Measurements from ENCODE around the gene ILDR2.

Gene ILDR2

GRCh38 chr1:166960858-166961474 lies 14.4 kb downstream of the ILDR2 start:
- H3F3A ChIP-seq (ENCODE audit: low read depth), result no peaks in the 10 kb centered on the region
- H4K20me1 ChIP-seq (ENCODE audit: insufficient read depth, low read length, poor library complexity, severe bottlenecking), result no peaks in the 10 kb centered on the region
- H3K9me2 ChIP-seq (replicated peaks; ENCODE audit: low read depth, low read length), result no peaks in the 10 kb centered on the region
- no peak overlapping the region for H2AFZ ChIP-seq (ENCODE audit: low read length)
- H3K36me3 ChIP-seq (ENCODE audit: insufficient read depth, low read length), result peaks cover 4% of the 10 kb centered on the region; the same call in 1 of the 2 replicates
- no peaks in the 10 kb centered on the region for H3K79me2 ChIP-seq (ENCODE audit: insufficient read depth, low read length)
- no peak for TF ChIP-seq EZH2phosphoT487 (IDR thresholded peaks at IDR 0.05; ENCODE audit: borderline replicate concordance)
- no peak for TF ChIP-seq CTCF (conservative IDR thresholded peaks at IDR 0.05; ENCODE audit: low read length)
- H3K9ac ChIP-seq (ENCODE audit: low read depth, low read length, poor library complexity, severe bottlenecking), result no peak overlapping the region
- peaks cover 30% of the 10 kb centered on the region for H3K4me1 ChIP-seq (ENCODE audit: insufficient read depth, low read length, poor library complexity, severe bottlenecking)
- H3K4me2 ChIP-seq (ENCODE audit: low read depth, low read length, poor library complexity, severe bottlenecking), result no peak overlapping the region
- no peak overlapping the region for H3K4me3 ChIP-seq (ENCODE audit: low read length, poor library complexity, severe bottlenecking)
- no peaks in the 10 kb centered on the region for H3K27me3 ChIP-seq (ENCODE audit: insufficient read depth, low read length, poor library complexity, severe bottlenecking)
- H3K9me3 ChIP-seq (ENCODE audit: insufficient read depth, low read depth, low read length), result no peaks in the 10 kb centered on the region

- H3K4me2 ChIP-seq (ENCODE audit: low read depth, low read length, poor library complexity, severe bottlenecking), result no peak overlapping the region
- H4K20me1 ChIP-seq (ENCODE audit: insufficient read depth, low read length, poor library complexity, severe bottlenecking), result no peaks in the 10 kb centered on the region
- H3K4me3 ChIP-seq (ENCODE audit: low read length, poor library complexity, severe bottlenecking), result no peak overlapping the region
- H3K9ac ChIP-seq (ENCODE audit: low read depth, low read length, poor library complexity, severe bottlenecking), result no peak overlapping the region
- H3K4me1 ChIP-seq (ENCODE audit: insufficient read depth, low read length, poor library complexity, severe bottlenecking), result peaks cover 13% of the 10 kb centered on the region
- no peaks in the 10 kb centered on the region for H3K27me3 ChIP-seq (ENCODE audit: insufficient read depth, low read length, poor library complexity, severe bottlenecking)
- peaks cover 4% of the 10 kb centered on the region; the same call in 1 of the 2 replicates for H3K36me3 ChIP-seq (ENCODE audit: insufficient read depth, low read length)
- H3F3A ChIP-seq (ENCODE audit: low read depth), result no peaks in the 10 kb centered on the region
- no peaks in the 10 kb centered on the region for H3K9me2 ChIP-seq (replicated peaks; ENCODE audit: low read depth, low read length)
- no peak overlapping the region for H2AFZ ChIP-seq (ENCODE audit: low read length)
- H3K79me2 ChIP-seq (ENCODE audit: insufficient read depth, low read length), result no peaks in the 10 kb centered on the region
- TF ChIP-seq CTCF (conservative IDR thresholded peaks at IDR 0.05; ENCODE audit: low read length) (no peak), EZH2phosphoT487 (IDR thresholded peaks at IDR 0.05; ENCODE audit: borderline replicate concordance) (no peak)
- H3K9me3 ChIP-seq (ENCODE audit: insufficient read depth, low read depth, low read length), result no peaks in the 10 kb centered on the region
Observed at GRCh38 chr1:166956872-166957271, 18.5 kb downstream of the ILDR2 start.

GRCh38 chr1:166956057-166956850 lies 19.1 kb downstream of the ILDR2 start:
- no peaks in the 10 kb centered on the region for H4K20me1 ChIP-seq (ENCODE audit: insufficient read depth, low read length, poor library complexity, severe bottlenecking)
- H3K27me3 ChIP-seq (ENCODE audit: insufficient read depth, low read length, poor library complexity, severe bottlenecking), result no peaks in the 10 kb centered on the region
- no peak for TF ChIP-seq CTCF (conservative IDR thresholded peaks at IDR 0.05; ENCODE audit: low read length)
- TF ChIP-seq EZH2phosphoT487 (IDR thresholded peaks at IDR 0.05; ENCODE audit: borderline replicate concordance), result no peak

More at GRCh38 chr1:166956057-166956850, 19.1 kb downstream of the ILDR2 start:
- Histone ChIP-seq H3K4me1 (ENCODE audit: insufficient read depth, low read length, poor library complexity, severe bottlenecking) (peaks cover 13% of the 10 kb centered on the region), H3F3A (ENCODE audit: low read depth) (no peaks in the 10 kb centered on the region), H3K9ac (ENCODE audit: low read depth, low read length, poor library complexity, severe bottlenecking) (no peak overlapping the region), H2AFZ (ENCODE audit: low read length) (no peak overlapping the region), H3K9me3 (ENCODE audit: insufficient read depth, low read depth, low read length) (no peaks in the 10 kb centered on the region), H3K9me2 (replicated peaks; ENCODE audit: low read depth, low read length) (no peaks in the 10 kb centered on the region), H3K4me2 (ENCODE audit: low read depth, low read length, poor library complexity, severe bottlenecking) (no peak overlapping the region), H3K36me3 (ENCODE audit: insufficient read depth, low read length) (peaks cover 4% of the 10 kb centered on the region; the same call in 1 of the 2 replicates), H3K79me2 (ENCODE audit: insufficient read depth, low read length) (no peaks in the 10 kb centered on the region), H3K4me3 (ENCODE audit: low read length, poor library complexity, severe bottlenecking) (no peak overlapping the region)
